GM23338 (cell line): ENCODE measurements around the gene PXYLP1. TPM values are rescaled to one million over a fixed set of nuclear protein-coding genes. Genes with fewer than 3 reads are reported as not detected.

Source experiments
- CREB1 ChIP-seq: fragments of 250-450 bp; sonication (Bioruptor Pico); IDR thresholded peaks from 2 replicates; pipeline ENCODE4 v1.5.0; 2020; ENCODE audit warnings: low read depth, mild to moderate bottlenecking, moderate library complexity
- EZH2 ChIP-seq: fragments of 200-600 bp; sonication (generic); IDR thresholded peaks from one replicate; pipeline ENCODE4 v1.8.0; 2017; ENCODE audit warnings: antibody characterized with exemption, mild to moderate bottlenecking, low read depth; ENCODE audit not compliant: unreplicated experiment
- JUNB ChIP-seq: IDR thresholded peaks from one replicate; pipeline ENCODE4 v1.6.1; 2016; ENCODE audit warnings: antibody characterized with exemption; ENCODE audit not compliant: unreplicated experiment
- POLR2AphosphoS5 ChIP-seq: IDR thresholded peaks from 2 replicates; pipeline ENCODE4 v1.6.1; 2016; ENCODE audit warnings: antibody characterized with exemption, low read depth
- STAT1 ChIP-seq: IDR thresholded peaks from one replicate; pipeline ENCODE4 v1.6.1; 2016; ENCODE audit warnings: antibody characterized with exemption; ENCODE audit not compliant: unreplicated experiment
- ZNF331 ChIP-seq: fragments of 250-450 bp; sonication (Bioruptor Pico); IDR thresholded peaks from 2 replicates; pipeline ENCODE4 v1.5.0; 2020; ENCODE audit warnings: low read depth, mild to moderate bottlenecking, moderate library complexity
- polyA plus RNA-seq: library from polyadenylated mRNA; unstranded; fragments of >200 nt; fragmentation: Nextera tagmentation; extraction: Ambion mirVana; gene quantifications from 2 replicates; pipeline ENCODE4 v1.2.1, GENCODE V29; 2016
- total RNA-seq: library from RNA; depleted of rRNA; stranded (reverse); fragments of >200 nt; shearing (Covaris generic); gene quantifications from 2 replicates; pipeline ENCODE4 v1.2.3, GENCODE V29; 2014
- TF ChIP-seq, protein P1 (sequence below): fragments of 250-450 bp; sonication (Bioruptor Pico); IDR thresholded peaks from 2 replicates; pipeline ENCODE4 v1.5.0; 2020; ENCODE audit warnings: mild to moderate bottlenecking, moderate library complexity
- TF ChIP-seq, protein P2 (sequence below), 2 experiments: fragments of 200-600 bp in 1 of 2; sonication (generic) in 1 of 2; conservative IDR thresholded peaks; 2 replicates each; pipeline versions ENCODE4 v1.5.1 to v1.6.1; 2016 to 2017; ENCODE audit warnings: antibody characterized with exemption in 2 of 2, low read depth in 2 of 2, mild to moderate bottlenecking in 2 of 2, moderate library complexity in 1 of 2

Gene PXYLP1
- total and polyA plus RNA-seq, 2 experiments from 2014 or later: 8.9 to 20.1 TPM

DNA sequence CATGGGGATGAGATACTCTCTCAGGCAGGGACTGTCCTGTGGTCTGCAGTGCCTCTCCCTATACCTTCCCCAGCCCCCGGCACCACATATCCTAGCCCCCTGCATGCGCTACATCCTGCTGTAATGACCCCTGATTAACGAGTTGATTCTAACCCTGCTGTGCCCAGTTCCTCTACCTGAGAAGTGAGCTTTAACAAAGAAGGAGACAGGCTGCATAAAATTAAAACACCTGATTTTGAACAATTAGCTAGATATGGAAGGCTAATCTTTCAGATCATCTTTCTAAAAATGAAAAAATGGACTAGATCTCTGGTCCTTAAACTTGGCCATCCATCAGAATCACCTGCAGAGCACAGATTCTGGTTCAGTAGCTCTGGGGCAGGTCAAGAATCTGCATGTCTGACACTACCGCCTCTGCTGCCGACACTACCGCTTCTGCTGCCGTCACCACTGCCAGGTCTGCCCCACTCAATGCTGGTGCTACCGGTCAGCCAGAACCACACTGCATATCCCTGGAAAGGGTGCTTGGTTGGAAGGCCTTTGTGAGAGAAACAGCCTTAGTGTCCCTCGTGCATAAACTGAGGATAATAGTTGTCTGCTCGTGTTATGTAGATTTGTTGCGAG, 103.1 kb downstream of the PXYLP1 start (continued):
- TF ChIP-seq, protein P1, sequence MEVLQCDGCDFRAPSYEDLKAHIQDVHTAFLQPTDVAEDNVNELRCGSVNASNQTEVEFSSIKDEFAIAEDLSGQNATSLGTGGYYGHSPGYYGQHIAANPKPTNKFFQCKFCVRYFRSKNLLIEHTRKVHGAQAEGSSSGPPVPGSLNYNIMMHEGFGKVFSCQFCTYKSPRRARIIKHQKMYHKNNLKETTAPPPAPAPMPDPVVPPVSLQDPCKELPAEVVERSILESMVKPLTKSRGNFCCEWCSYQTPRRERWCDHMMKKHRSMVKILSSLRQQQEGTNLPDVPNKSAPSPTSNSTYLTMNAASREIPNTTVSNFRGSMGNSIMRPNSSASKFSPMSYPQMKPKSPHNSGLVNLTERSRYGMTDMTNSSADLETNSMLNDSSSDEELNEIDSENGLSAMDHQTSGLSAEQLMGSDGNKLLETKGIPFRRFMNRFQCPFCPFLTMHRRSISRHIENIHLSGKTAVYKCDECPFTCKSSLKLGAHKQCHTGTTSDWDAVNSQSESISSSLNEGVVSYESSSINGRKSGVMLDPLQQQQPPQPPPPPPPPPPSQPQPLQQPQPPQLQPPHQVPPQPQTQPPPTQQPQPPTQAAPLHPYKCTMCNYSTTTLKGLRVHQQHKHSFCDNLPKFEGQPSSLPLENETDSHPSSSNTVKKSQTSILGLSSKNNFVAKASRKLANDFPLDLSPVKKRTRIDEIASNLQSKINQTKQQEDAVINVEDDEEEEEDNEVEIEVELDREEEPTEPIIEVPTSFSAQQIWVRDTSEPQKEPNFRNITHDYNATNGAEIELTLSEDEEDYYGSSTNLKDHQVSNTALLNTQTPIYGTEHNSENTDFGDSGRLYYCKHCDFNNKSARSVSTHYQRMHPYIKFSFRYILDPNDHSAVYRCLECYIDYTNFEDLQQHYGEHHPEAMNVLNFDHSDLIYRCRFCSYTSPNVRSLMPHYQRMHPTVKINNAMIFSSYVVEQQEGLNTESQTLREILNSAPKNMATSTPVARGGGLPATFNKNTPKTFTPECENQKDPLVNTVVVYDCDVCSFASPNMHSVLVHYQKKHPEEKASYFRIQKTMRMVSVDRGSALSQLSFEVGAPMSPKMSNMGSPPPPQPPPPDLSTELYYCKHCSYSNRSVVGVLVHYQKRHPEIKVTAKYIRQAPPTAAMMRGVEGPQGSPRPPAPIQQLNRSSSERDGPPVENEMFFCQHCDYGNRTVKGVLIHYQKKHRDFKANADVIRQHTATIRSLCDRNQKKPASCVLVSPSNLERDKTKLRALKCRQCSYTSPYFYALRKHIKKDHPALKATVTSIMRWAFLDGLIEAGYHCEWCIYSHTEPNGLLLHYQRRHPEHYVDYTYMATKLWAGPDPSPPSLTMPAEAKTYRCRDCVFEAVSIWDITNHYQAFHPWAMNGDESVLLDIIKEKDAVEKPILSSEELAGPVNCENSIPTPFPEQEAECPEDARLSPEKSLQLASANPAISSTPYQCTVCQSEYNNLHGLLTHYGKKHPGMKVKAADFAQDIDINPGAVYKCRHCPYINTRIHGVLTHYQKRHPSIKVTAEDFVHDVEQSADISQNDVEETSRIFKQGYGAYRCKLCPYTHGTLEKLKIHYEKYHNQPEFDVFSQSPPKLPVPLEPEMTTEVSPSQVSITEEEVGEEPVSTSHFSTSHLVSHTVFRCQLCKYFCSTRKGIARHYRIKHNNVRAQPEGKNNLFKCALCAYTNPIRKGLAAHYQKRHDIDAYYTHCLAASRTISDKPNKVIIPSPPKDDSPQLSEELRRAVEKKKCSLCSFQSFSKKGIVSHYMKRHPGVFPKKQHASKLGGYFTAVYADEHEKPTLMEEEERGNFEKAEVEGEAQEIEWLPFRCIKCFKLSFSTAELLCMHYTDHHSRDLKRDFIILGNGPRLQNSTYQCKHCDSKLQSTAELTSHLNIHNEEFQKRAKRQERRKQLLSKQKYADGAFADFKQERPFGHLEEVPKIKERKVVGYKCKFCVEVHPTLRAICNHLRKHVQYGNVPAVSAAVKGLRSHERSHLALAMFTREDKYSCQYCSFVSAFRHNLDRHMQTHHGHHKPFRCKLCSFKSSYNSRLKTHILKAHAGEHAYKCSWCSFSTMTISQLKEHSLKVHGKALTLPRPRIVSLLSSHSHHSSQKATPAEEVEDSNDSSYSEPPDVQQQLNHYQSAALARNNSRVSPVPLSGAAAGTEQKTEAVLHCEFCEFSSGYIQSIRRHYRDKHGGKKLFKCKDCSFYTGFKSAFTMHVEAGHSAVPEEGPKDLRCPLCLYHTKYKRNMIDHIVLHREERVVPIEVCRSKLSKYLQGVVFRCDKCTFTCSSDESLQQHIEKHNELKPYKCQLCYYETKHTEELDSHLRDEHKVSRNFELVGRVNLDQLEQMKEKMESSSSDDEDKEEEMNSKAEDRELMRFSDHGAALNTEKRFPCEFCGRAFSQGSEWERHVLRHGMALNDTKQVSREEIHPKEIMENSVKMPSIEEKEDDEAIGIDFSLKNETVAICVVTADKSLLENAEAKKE (CRISPR knock-in tag): no peak
- TF ChIP-seq CREB1 (CRISPR knock-in tag): no peak
- TF ChIP-seq POLR2AphosphoS5: no peak
- TF ChIP-seq JUNB: no peak
- no peak for TF ChIP-seq STAT1
- TF ChIP-seq ZNF331 (CRISPR knock-in tag): no peak
- TF ChIP-seq, protein P2, sequence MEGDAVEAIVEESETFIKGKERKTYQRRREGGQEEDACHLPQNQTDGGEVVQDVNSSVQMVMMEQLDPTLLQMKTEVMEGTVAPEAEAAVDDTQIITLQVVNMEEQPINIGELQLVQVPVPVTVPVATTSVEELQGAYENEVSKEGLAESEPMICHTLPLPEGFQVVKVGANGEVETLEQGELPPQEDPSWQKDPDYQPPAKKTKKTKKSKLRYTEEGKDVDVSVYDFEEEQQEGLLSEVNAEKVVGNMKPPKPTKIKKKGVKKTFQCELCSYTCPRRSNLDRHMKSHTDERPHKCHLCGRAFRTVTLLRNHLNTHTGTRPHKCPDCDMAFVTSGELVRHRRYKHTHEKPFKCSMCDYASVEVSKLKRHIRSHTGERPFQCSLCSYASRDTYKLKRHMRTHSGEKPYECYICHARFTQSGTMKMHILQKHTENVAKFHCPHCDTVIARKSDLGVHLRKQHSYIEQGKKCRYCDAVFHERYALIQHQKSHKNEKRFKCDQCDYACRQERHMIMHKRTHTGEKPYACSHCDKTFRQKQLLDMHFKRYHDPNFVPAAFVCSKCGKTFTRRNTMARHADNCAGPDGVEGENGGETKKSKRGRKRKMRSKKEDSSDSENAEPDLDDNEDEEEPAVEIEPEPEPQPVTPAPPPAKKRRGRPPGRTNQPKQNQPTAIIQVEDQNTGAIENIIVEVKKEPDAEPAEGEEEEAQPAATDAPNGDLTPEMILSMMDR (conservative IDR thresholded peaks at IDR 0.05; ENCODE audit: low read depth in 2 of 2): no peak
- no peak for TF ChIP-seq EZH2
